Urinary bladder (tissue), 4 donors: ENCODE data around the gene SPEF2. TPM values are rescaled to one million over a fixed set of nuclear protein-coding genes. Genes with fewer than 3 reads are reported as not detected.
"Not testable (repeated sequence)": the region's sequence is repeated elsewhere in the genome, so short reads cannot be mapped to it uniquely, and the experiment has no call there.

Source experiments
- DNase-seq: peaks from one replicate; pipeline ENCODE4 v3.0.0-alpha.2; 2015; ENCODE audit errors: extremely low spot score
- H3K27ac ChIP-seq: one replicate; pipeline ENCODE4 v1.5.1; 2013; ENCODE audit warnings: low read depth, mild to moderate bottlenecking, moderate library complexity
- H3K36me3 ChIP-seq: one replicate; pipeline ENCODE4 v1.6.1; 2013; ENCODE audit warnings: mild to moderate bottlenecking, moderate library complexity; ENCODE audit not compliant: insufficient read depth
- H3K4me1 ChIP-seq: one replicate; pipeline ENCODE4 v1.6.1; 2013; ENCODE audit warnings: mild to moderate bottlenecking, moderate library complexity; ENCODE audit not compliant: insufficient read depth
- H3K4me3 ChIP-seq: one replicate; pipeline ENCODE4 v1.5.1; 2013; ENCODE audit warnings: low read depth, low read length
- WGBS: extraction: QIAGEN DNeasy Blood & Tissue Kit; methylation state at CpG from one replicate; pipeline ENCODE4 v1.1.7; 2013; 5-methylcytosine and 5-hydroxymethylcytosine counted together
- polyA plus RNA-seq: library from polyadenylated mRNA; stranded (reverse); fragments of 200-250 nt; gene quantifications from one replicate; pipeline ENCODE4 v1.2.3, GENCODE V29; 2013
- small RNA-seq: library from RNA; depleted of rRNA; stranded (forward); fragments of <200 nt; gene quantifications from one replicate; pipeline ENCODE3, GENCODE V24; 2014
- total RNA-seq: library from RNA; depleted of rRNA; stranded (reverse); fragments of >200 nt; gene quantifications from one replicate; pipeline ENCODE4 v1.2.3, GENCODE V29; 2014
- donor health status: healthy with polysubstance abuse.
- donor health status: healthy.

Gene SPEF2
- total and polyA plus RNA-seq, 2 donors: 3.7 to 30.0 TPM

DNA sequence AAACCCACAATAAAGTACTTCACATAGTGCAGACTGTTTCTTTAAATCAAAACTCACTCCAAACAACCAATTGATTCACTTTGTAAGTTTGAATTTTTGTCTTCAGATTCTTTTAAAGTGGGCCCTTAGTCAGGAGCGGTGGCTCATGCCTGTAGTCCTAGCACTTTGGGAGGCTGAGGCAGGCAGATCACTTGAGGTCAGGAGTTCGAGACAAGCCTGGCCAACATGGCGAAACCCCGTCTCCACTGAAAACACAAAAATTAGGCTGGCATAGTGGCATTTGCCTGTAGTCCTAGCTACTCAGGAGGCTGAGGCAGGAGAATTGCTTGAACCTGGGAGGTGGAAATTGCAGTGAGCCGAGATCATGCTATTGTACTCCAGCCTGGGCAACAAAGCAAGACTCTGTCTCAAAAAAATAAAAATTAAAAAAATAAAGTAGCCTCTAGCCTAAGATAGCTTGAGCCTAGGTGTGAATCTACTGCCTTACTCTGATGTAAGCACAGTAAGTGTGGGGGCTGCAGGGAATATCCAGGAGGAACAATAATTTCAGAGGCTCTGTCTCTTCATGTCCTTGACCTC, 238.6 kb downstream of the SPEF2 start:
- not testable (repeated sequence) for H3K4me1 ChIP-seq, H3K27ac ChIP-seq, DNase-seq, H3K36me3 ChIP-seq
- peak overlapping the region; percentile 14 for H3K4me3 ChIP-seq
- WGBS: 97% methylated on average over 5 of the region's 5 CpGs

- H3K4me3 ChIP-seq: peak within 1 kb of the TSS; percentile 29
- no peak for DNase-seq
- no peaks in the 10 kb centered on the region for H3K36me3 ChIP-seq
- no peaks in the 10 kb centered on the region for H3K4me1 ChIP-seq
- no peak within 1 kb of the TSS for H3K27ac ChIP-seq
- 13% methylated on average over 1 of the region's 1 CpG for WGBS
Observed at GRCh38 chr5:35856765-35857351, 239.2 kb downstream of the SPEF2 start, which contains the start of gene IL7R. IL7R (plus strand) TSS chr5:35856891; CDS start chr5:35856978, 87 bp downstream.

GRCh38 chr5:35857606-35858205, 240.0 kb downstream of the SPEF2 start:
- H3K27ac ChIP-seq: no peak overlapping the region
- H3K4me3 ChIP-seq: peak overlapping the region; percentile 29
- 34% methylated on average over 2 of the region's 2 CpGs for WGBS
- no peaks in the 10 kb centered on the region for H3K36me3 ChIP-seq
- H3K4me1 ChIP-seq: no peaks in the 10 kb centered on the region
- no peak for DNase-seq

DNA sequence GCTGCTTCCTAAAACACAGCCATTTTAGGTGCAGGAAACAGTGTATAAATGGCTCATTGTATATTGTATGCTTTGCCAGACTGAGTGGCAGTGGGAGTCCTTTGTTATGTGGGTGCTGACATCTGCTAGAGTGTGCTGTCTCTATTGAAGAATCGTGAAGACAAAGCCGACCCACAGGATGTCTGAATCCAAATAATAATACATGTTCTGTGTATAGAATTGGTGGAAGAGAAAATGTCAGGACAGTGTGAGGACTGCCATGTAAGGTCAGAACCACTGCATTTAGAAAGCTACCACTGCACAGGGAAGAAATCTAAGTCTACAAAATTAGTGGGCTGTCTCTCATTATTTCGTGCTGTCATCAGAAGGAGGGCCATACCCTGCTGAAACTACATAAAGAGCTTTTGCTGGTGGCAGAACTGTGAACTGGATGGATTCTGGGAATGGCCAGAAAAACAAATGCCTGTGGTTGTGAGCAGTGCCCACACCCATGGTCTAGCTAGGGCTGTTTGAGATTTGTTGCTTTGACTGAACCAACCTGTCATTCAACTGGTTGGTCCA, 241.5 kb downstream of the SPEF2 start:
- peak overlapping the region; percentile 33 for H3K4me3 ChIP-seq
- DNase-seq: no peak
- no peaks in the 10 kb centered on the region for H3K36me3 ChIP-seq
- H3K4me1 ChIP-seq: no peaks in the 10 kb centered on the region
- H3K27ac ChIP-seq: no peak overlapping the region
- 55% methylated on average over 3 of the region's 3 CpGs for WGBS

DNA sequence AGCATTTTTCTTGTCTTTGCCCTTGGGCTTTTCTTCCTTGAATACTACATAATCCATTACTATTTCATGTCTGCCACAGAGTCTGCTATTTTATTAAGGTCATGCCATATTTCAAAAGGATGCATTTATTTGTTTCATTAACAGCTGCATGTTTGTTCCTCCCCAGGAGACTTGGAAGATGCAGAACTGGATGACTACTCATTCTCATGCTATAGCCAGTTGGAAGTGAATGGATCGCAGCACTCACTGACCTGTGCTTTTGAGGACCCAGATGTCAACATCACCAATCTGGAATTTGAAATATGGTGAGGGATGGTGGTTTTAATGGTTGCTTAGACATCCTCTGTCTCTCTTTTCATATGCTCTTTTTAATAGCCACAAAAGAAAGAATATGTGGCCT, 243.0 kb downstream of the SPEF2 start:
- DNase-seq: no peak

DNA sequence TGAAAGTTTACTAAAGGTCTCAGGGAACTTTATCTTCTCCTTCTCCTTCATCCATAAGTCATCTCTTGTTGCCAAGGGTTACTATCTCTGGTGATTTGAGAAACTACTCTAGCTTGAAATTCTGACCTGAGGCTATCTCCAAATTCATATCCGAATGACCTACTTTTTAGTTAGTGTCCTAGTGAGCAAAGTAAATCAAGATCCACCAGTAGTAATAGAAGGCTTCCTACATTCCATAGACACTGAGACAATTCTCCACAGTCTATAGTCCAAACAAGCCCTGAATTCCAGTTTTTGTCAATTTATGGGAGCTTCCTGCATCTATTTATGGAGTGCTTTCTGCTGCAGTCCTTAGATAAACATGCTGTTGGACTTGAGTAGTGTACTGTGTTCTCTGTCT, 244.1 kb downstream of the SPEF2 start:
- Histone ChIP-seq H3K4me1 (no peaks in the 10 kb centered on the region), H3K36me3 (no peaks in the 10 kb centered on the region), H3K27ac (no peak overlapping the region), H3K4me3 (no peak overlapping the region)
- no peak for DNase-seq
- WGBS: 64% methylated on average over 1 of the region's 1 CpG

More for the DNA sequence above, 243.0 kb downstream of the SPEF2 start:
- no peaks in the 10 kb centered on the region for H3K36me3 ChIP-seq
- WGBS: 96% methylated on average over 1 of the region's 1 CpG
- H3K4me3 ChIP-seq: peak overlapping the region; percentile 20
- no peaks in the 10 kb centered on the region for H3K4me1 ChIP-seq
- H3K27ac ChIP-seq: no peak overlapping the region

DNA sequence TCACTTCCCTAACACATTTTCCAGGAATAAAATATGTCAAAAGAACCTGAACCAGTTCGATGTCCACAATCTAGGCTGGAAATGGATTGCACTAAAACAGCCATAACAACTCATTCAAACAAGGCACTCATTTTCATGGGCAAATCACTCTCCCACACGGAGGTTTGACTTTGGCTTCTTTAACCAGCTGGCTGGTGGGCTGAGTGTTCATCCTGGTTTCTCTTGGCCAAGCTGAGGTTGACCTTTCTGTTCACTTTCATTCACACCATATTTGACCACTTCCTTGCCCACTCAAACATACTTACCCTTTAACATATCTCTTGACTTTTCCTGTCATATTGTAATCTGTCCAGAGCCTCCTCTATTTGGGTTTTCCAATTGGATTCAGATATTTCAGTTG, 244.5 kb downstream of the SPEF2 start:
- Histone ChIP-seq H3K27ac (no peak overlapping the region), H3K4me3 (no peak overlapping the region), H3K36me3 (no peaks in the 10 kb centered on the region), H3K4me1 (no peaks in the 10 kb centered on the region)
- no peak for DNase-seq
- WGBS: 70% methylated on average over 2 of the region's 2 CpGs

DNA sequence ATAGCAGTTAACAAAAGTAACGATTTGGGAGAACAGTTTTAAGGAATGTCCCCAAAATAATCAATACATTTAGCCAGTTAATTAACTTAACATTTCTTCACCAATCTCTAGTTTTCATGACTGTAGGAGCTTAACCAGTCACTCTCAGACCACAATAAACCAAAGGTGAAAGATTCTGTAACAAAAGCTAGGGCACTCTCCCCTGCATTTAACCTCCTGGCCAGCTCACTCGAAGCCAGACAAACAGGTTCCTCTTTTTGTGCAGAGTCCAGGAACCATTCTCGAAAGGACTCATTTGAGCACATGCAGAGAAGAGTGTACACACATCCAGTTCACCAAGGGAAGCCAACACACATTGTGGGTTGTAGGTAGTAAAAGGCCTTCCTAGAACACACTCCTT, 245.5 kb downstream of the SPEF2 start:
- 70% methylated on average over 3 of the region's 3 CpGs for WGBS
- Histone ChIP-seq H3K4me1 (no peaks in the 10 kb centered on the region), H3K27ac (no peak overlapping the region), H3K4me3 (peak overlapping the region; percentile 0), H3K36me3 (no peaks in the 10 kb centered on the region)
- DNase-seq: no peak

Small RNAs within 50 kb of the gene (small RNA-seq; reads per million reads assigned to genes)
- gene RNU7-130P: not detected

Other genes with a start within 250 kb of the SPEF2 start
- 1.5 TPM for gene IL7R, start 239.0 kb downstream of the SPEF2 start, total RNA-seq
- gene IL7R, start 239.0 kb downstream of the SPEF2 start, polyA plus RNA-seq: 6.7 TPM